HG02610 (cell line): ENCODE results near the gene FRK.

Source experiments
- ATAC-seq: cut with Tn5 transposase; IDR thresholded peaks from one replicate; pipeline ENCODE4 v1.9.1; 2021; ENCODE audit warnings: mild to moderate bottlenecking, moderate library complexity; ENCODE audit not compliant: unreplicated experiment

Gene FRK

DNA sequence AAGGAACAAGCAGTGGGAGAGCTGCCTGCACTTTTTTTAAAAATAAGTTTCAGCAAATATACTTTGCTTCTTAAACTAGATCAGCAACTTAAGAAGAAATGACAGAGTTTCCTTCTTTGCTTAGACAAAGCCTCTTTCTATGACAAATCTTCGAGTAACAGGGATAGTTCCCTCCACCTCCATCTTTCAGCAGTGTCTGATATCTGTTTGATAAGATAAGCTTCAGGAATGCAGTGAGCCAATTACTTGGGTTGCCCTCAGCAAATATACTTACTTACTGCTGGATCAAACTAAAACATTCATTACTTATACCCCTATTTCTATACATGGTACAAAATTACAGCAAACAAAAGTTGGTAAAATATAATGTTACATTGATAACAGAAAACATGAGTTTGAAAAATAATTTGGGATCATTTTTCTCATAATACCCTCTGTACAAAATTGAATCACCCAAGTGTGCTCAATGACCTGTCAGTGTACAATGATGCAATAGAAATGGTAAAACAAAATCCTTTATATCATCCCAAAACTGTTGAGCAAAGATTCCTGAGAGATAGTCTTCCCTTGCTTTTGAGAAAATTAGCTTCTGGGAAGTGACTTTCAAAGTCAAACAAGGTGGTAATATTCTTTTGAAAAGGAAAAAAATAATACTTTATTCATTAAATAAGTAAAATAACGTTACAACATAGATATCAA, 24.5 kb downstream of the FRK start:
- no peak for ATAC-seq

DNA sequence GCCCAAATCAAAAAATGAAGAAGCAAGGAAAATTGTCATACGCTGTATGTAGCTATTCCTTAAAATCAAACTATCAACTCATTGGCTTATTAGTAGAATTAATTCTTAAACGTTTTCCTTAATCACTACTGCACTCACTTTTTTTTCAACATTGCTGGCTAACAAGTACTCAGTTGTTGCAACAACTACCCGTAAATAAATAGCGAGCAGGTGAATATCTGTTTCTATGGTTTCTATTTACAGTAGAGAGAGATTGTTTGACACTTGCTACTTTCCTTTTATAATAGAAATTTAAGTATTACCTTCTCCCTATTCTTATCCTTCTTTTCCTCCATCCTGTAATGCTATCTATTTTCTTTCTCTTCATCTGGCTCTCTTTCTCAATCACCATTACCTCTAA, 25.1 kb downstream of the FRK start:
- no peak for ATAC-seq

DNA sequence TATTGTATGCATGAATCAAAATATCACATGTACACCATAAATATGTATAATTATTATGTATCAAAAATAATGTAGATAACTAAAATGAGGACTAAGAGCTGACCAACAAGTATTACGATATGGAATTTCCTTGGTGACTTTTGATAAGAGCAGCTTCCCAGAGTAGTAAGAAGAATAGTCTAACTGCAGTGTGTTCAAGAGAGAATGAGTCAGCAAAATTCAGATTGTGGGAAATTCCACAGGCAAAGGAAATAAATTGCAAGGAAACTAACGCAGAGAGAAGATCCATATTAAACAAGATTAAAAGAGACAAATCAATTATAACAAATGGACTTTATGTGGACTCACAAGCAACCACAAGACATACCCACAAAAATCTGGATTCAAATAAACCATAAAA, 26.4 kb downstream of the FRK start:
- ATAC-seq: no peak

DNA sequence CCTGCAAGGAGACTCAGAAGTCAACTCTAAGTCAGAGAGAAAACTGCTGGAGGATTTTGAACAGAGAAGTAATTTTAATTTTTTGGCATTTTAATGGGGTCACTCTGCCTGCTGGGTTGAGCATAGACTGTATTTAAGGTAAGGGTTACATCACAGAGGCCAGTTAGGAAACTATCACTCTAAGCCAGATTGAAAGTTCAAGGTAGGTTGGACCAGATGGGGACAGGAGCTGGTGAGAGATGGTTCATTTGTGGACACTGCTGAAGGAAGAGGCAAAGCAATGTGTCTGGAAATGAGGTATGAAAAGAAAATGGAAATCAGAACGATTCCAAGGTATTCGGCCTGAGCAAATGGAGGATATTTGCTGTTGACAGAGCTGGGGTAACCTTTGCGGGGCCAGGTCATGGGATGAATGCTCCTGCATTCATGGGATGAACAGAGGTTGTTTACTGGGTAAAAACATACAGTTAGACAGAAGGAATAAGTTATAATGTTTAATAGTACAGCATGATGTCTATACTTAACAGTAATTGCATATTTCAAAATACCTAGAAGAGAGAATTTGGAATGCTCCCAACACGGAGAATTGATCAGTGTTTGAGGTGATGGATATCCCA, 26.9 kb downstream of the FRK start:
- ATAC-seq: no peak

DNA sequence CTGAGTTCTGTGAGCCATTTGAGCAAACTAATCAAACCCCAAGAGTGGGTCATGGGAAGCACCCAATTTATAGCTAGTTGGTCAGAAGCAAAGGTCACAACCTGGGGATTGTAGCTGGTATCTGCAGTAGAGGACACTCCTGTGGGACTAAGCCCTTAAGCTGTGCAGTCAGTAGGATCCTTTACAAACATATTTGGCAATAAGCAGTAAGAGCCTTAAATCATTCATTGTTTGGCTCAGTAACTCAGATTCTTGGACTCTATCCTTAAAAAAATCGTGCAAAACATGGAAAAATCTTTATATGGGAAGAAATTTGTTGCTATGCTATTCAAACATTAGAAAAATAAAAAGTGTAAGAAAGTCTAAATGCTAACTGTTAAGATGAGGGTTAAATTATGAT, 29.9 kb downstream of the FRK start:
- ATAC-seq: no peak

DNA sequence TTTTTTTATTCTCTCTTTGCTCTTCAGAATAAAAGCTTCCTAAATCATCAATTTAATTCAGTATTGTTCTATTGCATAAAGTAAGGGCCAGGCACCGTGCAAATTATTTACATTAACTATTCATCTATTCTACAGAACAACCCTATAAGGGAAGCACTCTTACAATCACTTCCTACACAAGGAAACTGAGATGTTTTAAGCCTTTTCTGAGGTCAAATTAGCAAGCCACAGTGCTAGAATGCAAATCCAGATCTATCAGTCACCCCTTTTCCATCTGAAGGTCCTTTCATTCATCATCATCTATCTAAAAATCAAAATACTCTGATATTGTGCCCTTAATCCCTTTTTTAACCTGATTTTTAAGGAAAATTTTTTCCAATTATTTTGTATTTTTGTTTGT, 31.2 kb downstream of the FRK start:
- ATAC-seq: peak; percentile 46

DNA sequence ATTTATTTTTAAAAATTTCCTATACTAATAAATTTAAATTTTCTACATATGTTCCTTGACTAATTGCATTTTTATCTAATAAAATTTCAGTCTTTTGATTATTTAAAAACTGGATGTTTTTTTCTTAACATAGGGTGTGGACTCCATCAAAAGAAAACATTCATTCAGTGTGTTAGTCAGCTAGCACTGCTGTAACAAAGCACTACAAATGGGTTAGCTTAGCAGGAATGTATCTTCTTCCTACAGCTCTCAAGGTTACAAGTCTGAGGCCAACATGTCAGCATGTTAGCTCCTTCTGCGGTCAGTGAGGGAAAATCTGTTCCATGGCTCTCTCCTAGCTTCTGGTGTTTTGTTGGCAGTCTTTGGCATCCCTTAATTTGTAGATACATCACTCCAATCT, 32.5 kb downstream of the FRK start:
- no peak for ATAC-seq

DNA sequence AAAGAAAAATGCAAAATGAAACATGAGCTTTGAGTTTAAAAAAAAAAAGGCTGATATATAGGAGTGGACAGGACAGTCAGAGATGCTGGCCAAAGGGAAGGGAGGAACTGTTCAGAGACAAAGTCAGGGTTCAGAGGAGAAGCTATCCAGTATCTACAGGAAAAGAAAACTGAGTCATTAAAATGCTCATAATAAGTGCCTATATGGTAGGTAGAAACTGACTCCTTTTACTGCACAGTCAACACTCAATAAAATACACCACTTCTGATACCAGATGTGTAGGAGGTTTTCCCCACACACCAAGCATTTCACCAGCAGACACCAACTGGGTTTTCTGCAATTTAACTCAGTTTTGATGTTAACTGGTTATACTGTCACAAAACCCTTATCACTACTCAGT, 32.9 kb downstream of the FRK start:
- peak; percentile 63 for ATAC-seq

DNA sequence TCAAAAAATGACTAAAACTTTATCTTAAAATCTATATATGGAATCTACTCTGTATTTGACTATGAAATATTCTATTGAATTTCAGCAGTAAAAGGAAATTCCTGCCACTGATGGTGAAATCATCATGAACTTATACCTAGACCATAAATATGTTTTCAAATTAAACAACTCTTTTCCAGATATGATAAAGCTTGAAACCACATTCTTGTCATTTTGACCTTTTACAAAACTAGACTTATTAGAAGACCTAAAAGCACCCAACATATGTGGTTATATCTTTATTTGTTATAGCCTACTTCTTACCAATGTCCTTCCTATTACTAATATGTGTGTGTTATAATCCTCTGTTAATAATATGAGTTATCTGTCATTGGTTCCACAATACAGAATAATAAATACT, 35.3 kb downstream of the FRK start:
- ATAC-seq: peak; percentile 53

DNA sequence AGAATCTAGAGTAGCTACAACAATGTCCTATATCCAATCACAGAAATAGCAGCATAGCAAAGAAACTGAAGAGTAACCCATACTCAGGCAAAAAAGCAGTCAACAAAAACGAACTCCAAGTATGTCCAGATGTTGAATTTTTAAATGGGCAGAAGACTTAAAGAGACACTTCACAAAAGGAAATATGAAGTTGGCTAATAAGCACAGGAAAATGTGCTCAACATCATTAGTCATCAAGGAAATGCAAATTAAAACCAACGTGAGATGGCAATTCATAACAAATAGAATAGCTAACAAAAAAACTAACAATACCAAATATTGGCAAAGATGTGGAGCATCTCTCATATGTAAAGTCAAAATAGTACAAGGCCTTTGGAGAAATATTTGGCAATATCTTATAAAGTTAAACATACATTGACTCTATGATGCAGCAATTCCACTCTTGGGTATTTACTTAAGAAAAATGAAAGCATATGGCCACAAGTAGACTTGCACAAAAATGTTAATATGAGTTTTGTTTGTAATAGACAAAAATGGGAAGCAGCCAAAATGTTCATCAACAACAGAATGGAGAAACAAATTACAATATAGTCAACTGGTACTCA, 37.7 kb downstream of the FRK start:
- ATAC-seq: no peak

DNA sequence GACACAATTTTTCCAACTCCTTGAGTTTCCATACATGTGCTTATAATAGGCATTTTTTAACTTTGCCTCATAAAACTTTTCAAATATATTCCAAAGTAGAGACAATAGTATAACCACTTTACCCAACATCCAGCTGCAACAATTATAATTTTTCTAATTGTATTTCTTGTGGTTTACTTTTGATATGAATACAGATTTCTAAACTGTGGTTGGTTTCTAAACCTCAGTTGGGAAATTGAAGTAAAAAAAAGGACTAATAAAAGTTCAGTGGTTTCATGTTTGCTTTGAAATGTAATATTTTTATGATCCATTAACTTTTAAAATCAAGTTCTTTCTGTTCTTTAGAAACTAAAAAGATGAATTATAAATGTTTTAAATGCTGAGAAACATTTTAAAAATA, 40.0 kb downstream of the FRK start:
- ATAC-seq: no peak

DNA sequence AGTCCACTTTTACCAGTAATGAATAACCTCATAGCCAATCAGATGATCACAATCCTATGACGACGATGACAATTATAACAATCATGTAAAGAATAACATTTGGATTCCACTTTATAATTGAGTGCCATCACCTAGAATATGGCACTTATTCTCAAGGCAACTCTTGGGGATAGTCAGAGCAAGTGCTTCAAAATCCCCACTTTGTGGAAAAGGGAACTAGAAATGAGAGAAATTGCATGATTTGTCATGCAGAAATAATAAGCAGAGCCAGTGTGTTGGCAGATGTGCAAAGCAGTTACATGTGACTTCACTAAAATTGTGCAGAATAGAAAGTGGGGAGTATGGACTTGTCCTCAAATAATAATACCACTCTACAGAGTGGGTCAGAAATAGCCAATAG, 41.3 kb downstream of the FRK start:
- ATAC-seq: peak; percentile 85

DNA sequence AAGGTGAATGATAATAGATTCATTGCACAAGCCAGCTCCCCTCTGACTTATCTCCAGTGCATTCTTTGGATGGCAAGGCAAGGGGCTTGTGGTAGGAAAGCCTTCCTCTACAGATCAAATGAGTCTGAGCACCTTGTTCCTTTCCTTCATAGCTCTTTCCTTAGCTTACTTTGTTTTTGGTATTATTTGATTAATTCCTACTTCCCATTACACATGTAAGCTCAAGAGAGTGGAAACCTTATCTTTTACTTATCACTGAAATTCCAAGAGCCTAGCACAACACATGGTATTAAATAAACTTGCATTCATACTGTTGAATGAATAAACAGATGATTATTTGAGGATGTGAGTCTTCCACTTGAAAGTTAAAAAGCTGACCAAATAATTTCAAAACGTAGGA, 41.7 kb downstream of the FRK start:
- no peak for ATAC-seq

DNA sequence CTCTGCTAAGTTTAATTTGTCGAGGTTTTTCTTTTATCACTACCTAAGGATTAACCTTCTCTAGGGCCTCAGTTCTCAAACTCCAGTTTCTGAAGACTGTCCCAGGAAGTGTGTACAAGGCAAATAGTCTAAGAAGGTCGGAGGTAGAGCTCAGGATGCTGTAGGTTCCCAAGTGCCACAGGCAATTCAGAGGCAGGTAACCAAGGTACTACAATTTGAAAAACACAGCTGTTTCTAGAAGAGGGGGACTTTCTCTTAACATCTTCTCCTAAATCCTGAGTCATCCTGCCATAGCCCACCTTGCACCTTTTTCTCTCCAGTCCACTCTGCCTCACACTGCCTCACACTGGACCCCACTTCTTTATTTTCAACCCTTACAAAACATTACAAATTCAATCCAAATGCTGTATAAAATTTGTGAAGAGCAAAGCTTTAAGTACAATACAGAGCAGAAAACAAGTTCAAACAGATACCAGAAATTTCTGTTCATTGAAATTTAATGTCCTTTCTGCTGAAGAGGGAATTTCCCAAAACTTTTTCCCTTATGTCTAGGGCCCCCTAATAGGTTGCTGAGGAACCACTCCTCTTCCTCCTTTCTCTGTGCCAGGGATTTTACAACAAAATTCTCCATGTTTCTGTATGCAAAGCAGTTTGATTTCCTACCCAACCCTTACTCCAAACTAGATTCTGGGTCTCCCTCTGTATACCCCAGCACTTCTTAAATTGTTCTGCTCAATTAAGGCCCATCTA, 43.0 kb downstream of the FRK start:
- no peak for ATAC-seq

DNA sequence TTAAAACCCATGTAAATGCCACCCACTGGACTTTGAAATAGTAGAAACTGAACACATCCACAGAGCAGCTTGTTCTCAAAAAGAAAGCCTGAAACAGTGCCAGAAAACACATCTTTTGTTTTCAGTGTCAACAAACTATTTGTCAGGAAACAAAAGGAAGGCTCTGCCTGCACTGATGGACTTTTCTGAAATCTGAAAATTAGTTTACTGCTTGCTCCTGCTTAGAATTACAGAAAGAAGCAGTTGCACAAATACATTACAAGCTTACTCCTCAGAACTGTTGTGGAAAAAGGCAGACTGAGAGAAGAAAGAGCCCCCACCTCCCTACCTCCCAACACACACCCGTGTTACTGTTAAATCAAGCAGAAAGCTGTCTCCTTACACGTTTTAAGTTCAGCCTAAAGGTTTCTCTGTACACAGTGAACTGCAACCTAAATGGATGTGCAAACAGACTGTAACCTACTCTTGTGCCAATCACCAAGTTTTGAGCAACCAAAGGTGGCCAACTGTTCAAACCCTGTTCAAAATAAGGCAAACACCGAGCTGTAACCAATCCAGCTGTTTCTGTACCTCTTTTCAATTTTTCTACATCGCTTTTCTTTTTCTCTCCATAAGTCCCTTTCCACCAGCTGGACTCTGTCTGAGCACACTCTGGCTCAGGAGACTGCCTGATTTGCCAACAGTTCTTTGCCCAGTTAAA, 43.7 kb downstream of the FRK start:
- no peak for ATAC-seq

DNA sequence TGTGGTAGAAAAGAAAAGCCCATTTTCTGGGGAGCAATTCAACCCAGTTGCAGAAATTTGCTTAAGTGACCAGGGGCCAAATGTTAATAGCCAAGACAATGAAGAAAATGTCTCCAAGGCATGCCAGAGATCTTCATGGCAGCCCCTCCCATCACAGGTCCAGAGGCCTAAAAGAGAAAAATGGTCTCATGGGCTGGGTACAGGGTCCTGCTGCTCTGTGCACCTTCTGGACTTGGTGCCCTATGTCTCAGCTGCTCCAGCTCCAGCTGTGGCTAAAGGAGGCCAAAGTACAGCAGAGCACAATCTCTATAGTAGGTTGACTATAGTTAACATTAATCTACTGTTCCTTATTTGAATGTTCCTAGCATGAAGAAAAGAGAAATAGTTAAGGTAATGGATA, 44.7 kb downstream of the FRK start:
- ATAC-seq: no peak

DNA sequence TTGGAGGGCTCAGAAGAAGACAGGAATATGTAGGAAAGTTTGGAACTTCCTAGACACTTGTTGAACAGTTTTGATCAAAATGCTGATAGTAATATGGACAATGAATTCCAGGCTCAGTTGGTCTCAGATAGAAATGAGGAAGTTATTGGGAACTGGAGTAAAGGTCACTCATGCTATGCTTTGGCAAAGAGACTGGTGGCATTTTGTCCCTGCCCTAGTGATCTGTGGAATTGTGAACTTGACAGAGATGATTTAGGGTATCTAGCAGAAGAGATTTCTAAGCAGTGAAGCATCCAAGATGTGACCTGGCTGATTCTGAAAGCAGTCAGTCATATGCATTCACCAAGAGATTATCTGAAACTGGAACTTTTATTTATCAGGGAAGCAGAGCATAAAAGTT, 45.1 kb downstream of the FRK start:
- ATAC-seq: no peak

DNA sequence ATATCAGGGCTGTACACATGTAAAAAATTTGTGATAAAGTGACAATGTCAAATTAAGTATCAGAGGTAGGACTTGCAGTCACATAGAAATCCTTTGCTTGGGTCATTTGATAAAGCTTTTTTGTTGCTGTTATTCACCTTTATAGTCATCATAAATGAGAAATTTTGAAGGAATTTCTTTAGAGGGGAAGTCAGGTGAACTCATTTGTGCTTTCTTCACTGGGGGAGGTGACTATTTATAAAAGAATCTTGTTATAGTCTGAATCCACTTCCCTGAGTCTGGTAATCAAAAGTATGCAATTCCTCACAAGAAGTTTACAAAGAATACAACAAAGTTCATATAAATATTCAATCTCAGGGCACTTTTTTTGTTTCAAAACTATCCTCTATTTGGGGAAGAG, 47.7 kb downstream of the FRK start:
- no peak for ATAC-seq

DNA sequence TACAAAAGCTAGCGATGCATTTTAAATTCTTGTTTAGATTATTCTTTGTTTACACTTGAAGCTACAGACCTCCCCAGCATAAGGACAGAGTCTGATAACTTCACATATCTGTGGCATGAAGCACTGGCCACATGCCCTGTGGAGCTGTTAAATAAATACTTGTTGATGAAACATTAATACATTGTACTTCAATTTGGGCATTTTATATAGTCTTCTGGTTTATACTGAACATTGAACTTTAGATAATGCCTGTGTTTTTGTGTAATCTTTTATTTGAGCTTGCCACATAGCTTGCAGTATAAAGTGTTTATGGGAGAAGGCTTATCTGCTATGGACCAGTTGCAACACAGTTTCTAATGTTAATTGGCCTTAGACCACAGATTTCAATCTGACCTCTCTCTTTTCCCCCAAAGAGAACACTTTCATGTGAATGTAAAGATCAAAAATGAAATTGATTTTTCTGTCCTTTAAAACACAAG, 48.2 kb downstream of the FRK start:
- ATAC-seq: no peak

DNA sequence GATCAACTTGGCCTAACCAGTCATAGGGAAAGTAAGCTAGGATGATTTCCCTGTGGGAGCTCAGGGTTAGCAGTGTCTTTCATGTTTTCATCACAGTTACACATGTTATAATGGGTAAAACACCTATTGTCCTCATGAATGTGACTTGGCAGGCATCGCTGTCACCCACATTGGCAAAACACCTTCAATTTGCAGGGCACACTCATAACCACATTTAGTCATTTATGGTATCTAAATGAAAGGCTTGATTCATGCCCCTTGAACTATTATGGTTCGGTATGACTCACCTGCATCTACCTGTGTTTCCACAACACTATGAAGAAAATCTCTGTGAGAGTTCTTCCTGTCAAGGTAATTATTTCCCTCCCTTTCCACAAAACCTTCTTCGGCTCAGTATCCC, 49.2 kb downstream of the FRK start:
- peak; percentile 75 for ATAC-seq

DNA sequence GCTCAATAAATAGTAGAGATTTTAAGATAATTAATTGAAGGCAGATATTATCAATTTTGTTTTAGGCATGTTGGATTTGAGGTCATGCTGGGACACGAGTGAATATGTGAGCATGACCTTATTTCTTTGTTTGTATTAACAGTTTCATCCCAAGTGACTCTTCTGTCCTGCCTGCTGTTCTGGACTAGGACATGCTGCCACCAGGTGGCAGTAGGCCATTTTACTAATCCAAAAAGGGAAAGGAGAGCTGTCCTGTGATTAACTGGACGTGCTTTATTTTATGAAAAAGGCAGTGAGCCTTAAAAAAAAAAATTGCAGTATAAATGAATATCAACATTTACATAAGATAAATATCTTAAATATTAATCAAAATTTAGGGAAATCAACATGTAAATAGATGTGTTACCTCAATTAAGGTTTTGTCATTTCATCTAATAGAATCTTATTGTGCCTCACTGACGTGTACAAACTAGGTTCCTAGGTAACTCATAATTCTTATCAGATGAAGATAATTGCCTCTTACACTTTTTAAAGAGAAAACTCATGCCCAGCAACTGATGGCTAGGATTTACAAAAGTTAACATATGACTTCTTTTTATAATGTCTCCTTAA, 49.8 kb downstream of the FRK start:
- ATAC-seq: peak; percentile 20
